Retinal pigment epithelial cell (primary cell): ENCODE measurements around the gene MN1.

ENCODE experiments used
- DNase-seq: peaks from one replicate; pipeline ENCODE4 v3.0.0-alpha.2; 2010; ENCODE audit warnings: low read depth
- H3K4me3 ChIP-seq: 2 replicates; pipeline ENCODE4 v1.5.1; 2011; ENCODE audit warnings: mild to moderate bottlenecking, low read length, control low read depth, moderate library complexity
- TF ChIP-seq, protein P1 (sequence below): conservative IDR thresholded peaks from 2 replicates; pipeline ENCODE4 v1.5.1; 2011; ENCODE audit warnings: low read depth, low read length, control low read depth, inconsistent platforms

The MN1 gene

DNA sequence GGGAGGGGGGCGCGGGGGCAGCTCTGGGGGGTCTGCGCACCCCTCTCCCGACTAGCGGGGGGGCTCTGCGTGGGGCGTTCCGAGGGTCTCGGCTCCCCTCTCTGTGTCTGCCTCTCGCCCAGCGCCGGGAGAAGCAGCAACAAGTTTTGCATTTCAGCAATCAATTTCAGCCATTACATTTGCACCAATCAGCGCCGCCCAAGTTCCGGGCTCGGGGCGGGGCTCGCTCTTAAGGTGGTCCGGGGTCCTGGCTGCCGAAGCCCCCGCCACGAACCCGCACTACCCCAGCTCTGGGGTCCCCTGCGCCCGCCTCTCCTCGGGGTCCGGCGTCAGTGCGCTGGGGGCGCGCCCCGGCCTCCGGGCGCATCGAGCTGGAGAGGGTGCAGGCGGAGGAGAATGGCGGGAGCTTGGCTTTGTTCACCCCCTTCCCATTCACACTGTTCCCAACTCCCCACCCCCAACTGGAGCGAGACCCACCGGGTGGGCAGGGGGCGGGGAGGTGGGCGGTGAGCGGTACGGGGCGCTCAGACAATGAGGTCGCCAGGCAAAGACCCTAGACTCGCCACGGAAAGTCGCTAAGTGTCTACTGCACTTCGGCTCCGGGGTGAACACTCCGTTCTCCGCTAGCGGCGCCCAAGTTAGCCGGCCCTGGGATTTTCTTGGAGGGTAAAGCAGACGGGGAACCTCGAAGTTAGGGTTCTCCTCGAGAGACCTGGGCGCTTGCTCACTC lies at the start of gene MN1:
TSS of gene MN1 (minus strand) at position 141 of the 730 bp plus-strand sequence. CDS start 1,213 bp downstream, outside the sequence.
- peak within 1 kb of the TSS; percentile 74 for H3K4me3 ChIP-seq
- no peak for DNase-seq
- TF ChIP-seq, protein P1, sequence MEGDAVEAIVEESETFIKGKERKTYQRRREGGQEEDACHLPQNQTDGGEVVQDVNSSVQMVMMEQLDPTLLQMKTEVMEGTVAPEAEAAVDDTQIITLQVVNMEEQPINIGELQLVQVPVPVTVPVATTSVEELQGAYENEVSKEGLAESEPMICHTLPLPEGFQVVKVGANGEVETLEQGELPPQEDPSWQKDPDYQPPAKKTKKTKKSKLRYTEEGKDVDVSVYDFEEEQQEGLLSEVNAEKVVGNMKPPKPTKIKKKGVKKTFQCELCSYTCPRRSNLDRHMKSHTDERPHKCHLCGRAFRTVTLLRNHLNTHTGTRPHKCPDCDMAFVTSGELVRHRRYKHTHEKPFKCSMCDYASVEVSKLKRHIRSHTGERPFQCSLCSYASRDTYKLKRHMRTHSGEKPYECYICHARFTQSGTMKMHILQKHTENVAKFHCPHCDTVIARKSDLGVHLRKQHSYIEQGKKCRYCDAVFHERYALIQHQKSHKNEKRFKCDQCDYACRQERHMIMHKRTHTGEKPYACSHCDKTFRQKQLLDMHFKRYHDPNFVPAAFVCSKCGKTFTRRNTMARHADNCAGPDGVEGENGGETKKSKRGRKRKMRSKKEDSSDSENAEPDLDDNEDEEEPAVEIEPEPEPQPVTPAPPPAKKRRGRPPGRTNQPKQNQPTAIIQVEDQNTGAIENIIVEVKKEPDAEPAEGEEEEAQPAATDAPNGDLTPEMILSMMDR: peak; percentile 6

DNA sequence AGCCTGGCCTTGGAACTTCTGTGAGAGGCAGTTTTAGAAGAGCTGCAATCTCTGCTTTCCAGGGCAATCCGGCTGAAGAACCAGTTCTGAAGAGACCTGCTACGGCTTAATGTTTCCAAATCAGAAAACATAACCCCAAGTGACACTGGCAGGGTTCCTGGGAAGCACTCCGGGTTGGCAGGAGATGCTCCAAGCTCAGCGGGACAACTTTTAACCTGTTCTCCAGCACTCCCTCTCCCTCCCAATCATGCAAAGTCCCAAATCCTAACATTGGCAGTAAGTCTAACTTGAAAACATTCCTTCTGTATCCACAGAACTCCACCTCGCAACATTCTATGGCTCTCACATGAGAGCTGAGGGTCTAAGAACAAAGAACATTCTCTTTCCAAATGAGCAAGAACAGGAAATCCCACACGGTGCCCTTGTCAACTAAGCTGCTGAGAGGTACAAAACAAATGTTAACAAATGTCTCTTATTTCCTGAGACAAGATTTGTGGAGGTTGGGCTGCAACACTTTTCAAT lies 48.5 kb upstream of the MN1 start:
- TF ChIP-seq, protein P1: no peak
- no peak overlapping the region for H3K4me3 ChIP-seq
- peak; percentile 69 for DNase-seq

DNA sequence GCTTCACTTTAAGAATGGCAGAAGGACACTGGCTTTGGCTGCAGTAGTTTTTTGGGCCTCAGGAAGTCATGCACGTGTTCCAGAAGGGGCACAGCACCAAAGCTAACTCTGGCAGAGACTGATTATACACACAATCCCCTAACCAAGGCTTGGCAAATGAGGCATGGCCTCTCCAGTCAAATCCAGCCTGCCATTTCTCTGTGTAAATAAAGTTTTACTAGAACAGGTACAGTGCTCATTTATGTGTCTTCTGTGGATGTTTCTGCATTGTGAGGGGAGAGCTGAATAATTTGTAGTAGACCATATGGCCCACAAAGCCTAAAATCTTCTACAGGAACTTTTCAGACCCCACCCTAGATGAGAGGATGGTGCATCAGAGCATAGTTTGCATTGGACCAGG lies 46.4 kb upstream of the MN1 start:
- TF ChIP-seq, protein P1: no peak
- no peak overlapping the region for H3K4me3 ChIP-seq
- no peak for DNase-seq

DNA sequence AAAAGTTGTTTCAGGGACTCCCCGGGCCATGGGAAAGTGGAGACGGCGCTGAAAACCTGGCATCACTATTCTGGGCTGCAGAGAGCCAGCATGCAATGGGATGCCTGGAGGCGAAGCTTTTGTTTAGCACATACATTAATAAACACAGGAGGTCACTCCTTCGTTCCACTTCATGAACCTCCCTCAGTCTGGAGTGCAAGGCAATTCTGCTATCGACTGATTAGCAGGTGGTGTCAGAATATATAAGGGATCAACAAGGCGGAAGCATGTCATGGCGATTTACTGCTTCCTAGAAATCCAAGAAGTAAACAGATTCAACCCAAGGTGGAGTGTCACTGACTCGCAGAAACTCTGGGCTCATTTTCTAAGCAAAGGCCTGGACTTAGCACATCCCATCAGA lies 45.4 kb upstream of the MN1 start:
- H3K4me3 ChIP-seq: no peak overlapping the region
- DNase-seq: no peak
- TF ChIP-seq, protein P1: no peak

DNA sequence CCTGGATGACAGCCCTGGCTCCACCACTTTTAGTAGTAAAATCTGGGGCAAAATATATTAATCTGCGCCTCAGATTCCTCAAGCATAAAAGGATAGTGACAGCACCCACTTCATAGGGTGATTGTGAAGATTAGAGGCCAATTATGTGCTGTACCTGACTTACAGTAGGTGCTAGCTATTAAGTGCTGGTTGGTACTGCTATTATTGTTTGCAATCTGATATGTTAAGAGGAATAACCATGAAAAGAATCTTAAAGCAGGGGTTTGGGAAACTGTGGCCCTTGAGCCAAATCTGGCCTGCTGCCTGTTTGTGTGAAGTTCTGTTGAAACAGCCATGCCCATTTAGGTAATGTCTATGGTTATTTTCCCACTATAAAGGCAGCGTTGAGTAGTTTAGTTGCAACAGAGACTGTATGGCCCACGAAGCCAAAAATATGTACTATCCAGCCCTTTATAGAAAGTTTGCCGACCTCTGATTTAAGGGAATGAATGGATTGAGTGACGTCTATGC lies 44.7 kb upstream of the MN1 start:
- TF ChIP-seq, protein P1: no peak
- H3K4me3 ChIP-seq: no peak overlapping the region
- DNase-seq: no peak

DNA sequence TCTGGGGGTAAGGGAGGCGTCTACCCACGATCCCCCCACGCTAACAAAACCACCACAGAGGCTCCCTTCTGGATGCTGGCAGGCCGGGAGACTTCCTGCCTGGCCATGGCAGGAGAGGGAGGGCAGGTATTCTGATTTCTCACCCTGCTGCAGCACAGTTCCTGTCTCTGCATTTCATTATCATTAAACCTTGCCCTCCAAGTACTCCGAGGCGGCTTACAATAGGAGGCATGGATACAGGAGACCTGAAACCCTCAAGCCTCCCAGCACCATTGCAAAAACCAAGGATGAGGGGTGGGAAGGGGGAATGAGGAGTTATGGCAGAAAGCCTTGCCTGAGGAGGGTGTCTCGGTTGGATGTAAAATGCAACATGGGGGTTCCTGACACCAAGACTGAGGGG lies 44.1 kb upstream of the MN1 start:
- TF ChIP-seq, protein P1: no peak
- no peak overlapping the region for H3K4me3 ChIP-seq
- no peak for DNase-seq
